NCI-H2107 (cell line): ENCODE measurements around the gene CYP27B1.

ENCODE experiments used
- DNase-seq: peaks from one replicate; lab custom pipeline; 2025; lab: John Stamatoyannopoulos, UW

CYP27B1 gene

DNA sequence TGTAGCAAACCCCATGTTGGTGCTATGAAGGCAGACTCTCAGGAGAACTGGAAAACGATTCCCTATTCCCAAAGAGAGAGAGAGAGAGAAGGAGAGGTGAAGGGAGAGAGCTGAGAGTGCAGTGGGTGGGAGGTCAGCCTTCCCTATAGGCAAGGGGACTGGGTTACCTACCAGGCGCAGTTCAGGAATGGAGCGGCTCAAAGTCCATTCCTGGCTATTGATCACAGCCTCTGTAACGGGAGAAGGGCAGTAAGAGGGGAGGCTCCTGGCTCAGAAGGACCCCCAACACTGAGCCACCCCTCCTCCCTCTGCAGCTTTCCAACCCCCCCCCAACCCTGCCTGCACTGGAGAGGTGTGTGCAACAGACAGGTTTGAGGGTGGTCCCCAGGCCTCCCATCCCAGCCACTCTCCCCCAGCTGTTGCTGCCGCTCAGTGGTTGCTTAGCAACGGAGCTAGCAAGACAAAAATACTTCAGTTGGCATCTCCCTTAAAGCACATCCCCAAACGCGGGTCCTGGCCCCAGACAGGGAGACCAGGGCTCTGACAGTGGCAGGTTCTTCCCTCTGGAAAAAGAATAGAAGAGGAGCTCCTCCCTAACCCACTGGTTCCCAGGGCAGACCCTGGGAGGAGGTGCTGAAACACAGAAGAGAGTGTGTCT is 31.6 kb downstream of the CYP27B1 start:
- peak; percentile 27 for DNase-seq

- no peak for DNase-seq
These were observed 32.3 kb downstream of the CYP27B1 start for GRCh38 chr12:57734591-57734990.

DNA sequence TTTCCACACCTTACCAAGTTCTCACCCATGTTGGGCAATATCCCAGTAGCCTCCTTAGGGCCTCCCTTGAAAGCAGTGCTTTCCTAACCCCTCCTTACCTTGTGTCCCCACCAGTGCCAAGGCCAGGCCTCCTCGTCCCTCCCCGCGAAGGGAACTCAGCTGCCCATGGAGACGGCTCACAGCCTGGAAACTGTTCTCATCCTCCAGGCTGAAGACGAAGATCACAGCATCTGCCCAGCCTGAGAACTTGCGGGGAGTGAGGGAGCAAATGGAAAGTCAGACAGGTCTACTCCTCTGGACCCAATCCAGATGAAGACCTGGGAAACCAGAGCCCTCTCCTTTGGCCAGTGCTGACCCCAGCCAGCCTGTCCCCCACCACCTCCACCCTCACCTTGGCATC is 33.0 kb downstream of the CYP27B1 start:
- no peak for DNase-seq

DNA sequence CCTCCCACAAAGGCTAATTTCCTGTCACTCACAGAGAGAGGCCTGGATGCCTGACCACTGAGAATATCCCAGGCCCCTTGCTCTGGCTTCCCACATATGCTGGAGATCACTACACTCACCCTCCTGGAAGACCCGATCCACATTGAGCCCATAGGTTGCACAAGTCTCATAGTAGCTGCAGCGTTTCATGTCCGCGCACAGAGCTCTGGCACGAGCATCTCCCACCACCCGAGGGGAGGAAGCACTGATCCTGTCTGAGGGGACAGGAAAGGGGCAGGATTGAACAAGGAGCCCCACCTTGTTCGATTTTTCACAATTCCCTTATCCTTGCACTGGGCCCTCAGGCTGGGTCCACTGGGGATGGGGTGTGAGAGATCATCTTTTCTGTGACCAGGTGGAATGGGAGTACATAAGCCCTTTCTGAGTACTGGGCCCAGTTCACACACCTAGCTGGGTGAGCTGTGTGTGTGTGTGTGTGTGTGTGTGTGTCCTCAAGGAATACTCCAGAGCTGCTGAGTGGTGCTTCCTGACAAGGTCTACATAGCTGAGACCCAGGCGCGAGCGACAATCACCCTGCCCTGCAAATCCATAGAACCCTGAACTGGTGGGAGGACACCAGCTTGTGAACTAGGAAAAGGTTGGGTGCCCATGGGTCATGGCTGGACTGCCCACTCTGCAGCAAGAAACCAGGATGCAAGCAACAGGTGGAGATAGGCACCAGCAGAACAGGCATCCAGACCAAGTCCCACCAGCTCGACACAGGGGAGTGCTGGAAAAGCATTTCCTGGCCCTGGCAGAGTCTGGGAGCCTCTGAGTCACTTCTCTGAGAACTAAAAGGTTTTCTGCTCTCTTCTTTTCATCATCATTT is 33.9 kb downstream of the CYP27B1 start:
- DNase-seq, result no peak

DNA sequence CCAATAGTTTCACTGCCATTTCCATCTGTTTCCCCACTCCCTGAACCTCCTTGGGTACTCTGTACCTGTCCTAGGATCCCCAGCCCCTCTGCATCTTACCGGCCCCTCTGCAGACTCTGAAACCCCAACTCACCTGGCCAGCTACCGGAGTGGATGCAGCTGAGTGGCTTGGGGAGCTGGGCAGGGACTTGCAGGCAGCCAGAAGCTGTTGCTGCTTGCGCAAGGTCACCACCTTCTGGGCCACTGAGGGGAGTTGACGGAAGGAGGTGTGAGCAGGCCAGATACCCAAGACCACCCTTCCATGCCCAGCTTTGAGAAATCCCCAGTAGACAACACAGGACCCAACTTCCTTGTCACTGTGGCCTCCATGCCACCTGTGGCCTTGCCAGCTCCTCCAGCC is 34.6 kb downstream of the CYP27B1 start:
- no peak for DNase-seq

GRCh38 chr12:57731411-57732080 is 35.3 kb downstream of the CYP27B1 start:
- DNase-seq, result no peak

DNA sequence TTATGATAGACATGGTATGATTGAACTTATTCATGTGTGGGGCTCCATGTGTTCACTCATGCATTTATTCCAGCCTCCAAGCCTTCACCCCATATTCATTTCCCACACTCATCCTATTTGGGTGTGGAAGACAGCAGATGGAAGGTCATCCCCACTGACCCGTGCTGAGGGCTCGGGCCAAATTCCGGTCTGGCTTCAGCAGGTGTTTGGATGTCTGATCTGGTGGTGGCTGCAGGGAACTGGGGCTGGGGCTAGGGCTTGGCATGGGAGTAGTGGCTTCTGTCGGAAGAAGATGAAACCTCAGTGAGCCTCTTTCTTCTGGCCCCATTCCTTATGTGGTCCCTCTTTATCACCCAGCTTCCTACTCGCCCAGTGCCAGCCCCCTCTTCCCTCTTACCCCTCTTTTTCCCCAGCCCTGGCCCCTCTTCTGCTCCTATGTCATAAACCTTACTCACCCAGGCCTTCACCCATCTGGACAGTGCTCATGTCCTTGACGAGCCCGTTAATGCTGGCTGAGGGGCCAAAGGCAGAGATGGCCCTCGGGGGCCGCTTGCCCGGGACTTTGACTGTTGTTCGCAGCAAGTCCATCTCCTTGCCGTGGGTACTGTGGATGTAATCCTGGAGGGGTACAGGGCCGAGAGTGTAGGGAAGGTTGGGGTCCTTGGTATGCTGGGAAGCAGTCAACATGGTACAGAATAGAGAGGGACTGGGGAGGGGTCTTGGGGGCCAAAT is 36.4 kb downstream of the CYP27B1 start:
- DNase-seq, result no peak

DNA sequence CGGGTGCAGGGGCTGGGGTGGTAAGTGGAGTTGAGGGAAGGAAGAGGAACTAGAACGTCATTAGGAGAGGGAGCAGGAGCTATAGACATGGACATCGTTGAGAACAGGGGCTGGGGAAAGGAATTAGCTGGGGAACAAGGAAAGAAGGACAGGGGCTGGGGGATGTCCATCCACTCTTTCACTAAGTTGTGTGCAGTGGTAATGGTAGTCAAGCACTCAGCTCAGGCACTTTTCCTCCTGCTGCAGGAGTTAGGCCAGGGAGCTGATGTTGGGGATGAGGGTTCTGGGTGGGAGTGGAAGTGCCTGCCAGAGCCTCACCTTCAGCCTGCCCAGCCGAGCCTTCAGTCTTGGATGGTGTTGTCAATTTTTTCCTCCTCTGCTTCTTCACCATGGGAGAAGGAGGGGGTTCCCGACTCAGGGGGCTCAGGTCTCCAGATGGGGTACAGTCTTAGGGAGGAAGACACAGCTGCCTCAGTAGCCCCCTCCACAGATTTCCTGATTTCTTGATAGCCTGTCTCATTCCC is 37.5 kb downstream of the CYP27B1 start:
- DNase-seq, result no peak

GRCh38 chr12:57727758-57728395 is 39.0 kb downstream of the CYP27B1 start:
- DNase-seq, result no peak

- no peak for DNase-seq
These were observed 39.8 kb downstream of the CYP27B1 start for GRCh38 chr12:57726884-57727757.

DNA sequence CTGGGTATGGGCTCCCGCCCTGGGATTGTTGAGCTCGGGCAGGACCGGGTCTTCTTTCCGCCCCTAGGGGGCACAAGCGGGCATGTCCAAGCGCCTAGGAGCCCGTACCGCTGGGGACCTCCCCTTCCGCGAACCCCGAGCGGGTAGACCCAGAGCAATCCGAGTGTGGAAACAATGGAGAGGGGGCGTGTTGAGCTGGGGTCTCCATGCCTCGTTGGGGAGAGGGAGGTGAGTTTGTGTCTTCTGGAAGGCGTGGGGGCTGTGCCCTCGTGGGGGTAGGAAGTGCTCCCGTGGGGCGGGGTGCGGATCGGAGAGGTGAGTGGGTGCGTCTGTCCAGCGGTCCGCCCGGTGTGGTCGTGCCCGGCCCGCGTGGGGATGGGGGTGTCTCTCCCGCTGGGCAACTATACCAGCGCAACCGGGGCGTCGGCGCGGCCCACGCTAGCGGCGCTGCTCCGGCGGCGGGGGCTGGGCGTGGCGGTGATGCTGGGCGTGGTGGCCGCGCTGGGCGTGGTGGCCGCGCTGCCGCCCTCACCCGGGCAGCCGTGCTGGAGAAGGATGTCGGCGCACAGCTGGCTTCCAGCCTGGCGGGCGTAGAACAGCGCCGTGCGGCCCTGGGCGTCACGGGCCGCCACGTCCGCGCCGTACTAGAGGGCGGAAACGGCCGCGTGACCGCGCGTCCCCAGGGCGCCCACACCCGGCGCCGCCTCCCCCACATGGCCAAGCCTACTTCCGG is 40.6 kb downstream of the CYP27B1 start:
- peak; percentile 82 for DNase-seq

GRCh38 chr12:57725851-57726150 is 41.1 kb downstream of the CYP27B1 start:
- DNase-seq, result no peak

- DNase-seq, result no peak
These were observed 41.7 kb downstream of the CYP27B1 start for GRCh38 chr12:57724936-57725740.

- no peak for DNase-seq
These were observed 42.6 kb downstream of the CYP27B1 start for GRCh38 chr12:57724003-57724935.

GRCh38 chr12:57723630-57723962 is 43.3 kb downstream of the CYP27B1 start:
- DNase-seq, result no peak

- no peak for DNase-seq
These were observed 43.9 kb downstream of the CYP27B1 start for GRCh38 chr12:57722716-57723629.
